ENCODE measurements around the gene LTB.
A peak's percentile ranks its signal among the peaks of the same experiment; 100 is the strongest.

The LTB gene

GRCh38 chr6:31546339-31546957, 35.8 kb downstream of the LTB start, which contains the start of gene ATP6V1G2:
Gene ATP6V1G2, minus strand, starts transcription at chr6:31546608. Its CDS starts 49 bp downstream, at chr6:31546559.
- peak; percentile 86 for DNase-seq

DNA sequence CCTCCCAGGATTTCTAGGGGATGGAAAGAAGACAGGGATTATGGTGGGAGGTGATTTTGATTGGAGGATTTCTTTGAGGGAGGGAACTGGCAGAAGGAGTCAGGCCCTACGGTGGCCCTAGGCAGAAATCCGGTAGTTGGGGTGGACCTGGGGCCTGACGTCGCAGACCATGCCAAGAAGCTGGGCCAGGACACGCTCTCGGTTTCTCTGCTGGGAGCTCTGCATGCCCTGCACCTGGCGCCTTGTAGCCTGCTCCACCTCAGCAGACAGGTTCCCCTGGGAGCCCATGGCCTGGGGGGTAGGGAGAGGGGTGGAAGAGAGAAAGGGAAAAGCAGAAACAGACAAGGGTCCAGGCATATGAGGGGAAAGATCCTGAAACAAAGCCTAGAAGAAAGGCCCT, 36.9 kb downstream of the LTB start:
- DNase-seq, result no peak

- no peak for DNase-seq
Measured at GRCh38 chr6:31544676-31545075, 37.5 kb downstream of the LTB start.

GRCh38 chr6:31543639-31544038, 38.6 kb downstream of the LTB start:
- no peak for DNase-seq

DNA sequence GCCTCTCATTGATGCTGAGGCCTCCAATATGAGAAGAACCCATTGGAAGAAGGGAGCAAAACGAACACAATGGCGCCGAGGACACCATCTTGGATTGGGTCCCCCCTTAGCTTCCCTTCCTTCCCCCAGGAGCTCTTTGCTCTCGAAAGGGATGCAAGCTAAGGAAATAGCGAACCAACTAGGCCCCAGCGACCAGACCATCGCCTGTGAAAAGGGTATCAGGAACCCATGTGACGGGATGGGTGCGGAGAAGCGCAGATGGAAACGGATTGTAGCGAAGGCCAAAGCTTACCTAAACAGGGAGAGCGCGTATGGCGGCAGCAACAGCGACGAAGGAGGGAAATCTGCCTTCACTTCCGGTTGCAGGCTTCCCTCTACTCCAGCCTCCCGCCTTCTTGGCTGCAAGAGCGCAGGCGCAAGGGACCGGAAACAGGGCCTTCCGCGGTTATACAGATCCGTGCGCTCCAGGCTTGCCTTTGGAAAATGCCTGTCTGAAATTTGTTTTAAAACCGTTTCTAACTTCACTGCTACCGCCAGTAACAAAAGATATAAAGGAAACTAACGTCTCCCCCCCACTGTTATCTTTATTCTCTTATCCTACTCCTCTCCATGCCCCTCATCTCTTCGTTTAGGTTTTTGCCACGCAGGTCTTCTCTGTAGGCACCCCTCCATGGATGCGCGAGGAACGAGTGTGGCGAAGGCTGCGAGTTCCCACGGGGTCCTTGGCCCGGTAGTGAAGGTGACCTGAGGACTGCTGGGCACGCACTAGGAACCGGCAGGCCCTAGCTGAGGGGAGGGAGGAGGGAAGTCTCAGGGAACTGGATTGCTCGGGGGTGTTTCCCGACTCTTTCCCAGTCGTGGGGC, 40.3 kb downstream of the LTB start, which contains the start of gene DDX39B:
Gene DDX39B, minus strand, starts transcription at position 346 of the 864 bp plus-strand sequence. CDS start 1,471 bp downstream, outside the sequence.
- DNase-seq, result peak; percentile 93

DNA sequence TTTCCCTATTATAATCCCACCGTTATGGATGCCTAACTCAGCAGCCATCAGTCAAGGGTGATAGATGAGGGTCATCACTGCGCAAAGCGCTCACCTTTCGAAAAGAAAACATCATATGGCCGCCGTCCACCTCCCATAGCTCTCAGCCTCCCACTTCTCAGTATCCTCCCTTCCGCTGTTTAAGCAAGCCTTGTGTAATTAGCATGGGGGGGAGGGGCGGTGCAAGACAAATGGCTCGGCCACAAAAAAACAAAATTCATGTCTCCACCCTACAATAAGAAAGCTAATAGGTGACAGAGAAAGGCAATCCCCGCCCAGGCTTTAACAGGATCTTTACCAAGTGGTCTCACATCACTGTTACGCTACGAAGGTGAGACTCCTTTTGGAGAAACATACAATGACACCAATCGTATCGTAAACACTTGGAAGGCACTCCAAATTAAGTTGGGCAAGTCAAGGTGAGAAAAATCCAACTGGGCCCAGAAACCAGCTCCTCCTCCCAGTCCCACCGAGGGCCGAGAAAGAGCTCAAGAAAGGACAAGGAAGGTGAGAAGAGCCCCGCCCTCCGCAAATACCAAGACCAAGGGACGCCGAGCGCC, 41.1 kb downstream of the LTB start:
- DNase-seq, result peak; percentile 57

GRCh38 chr6:31540640-31541039, 41.6 kb downstream of the LTB start:
- no peak for DNase-seq

- DNase-seq, result no peak
Measured at GRCh38 chr6:31538805-31539400, 43.3 kb downstream of the LTB start.

GRCh38 chr6:31535538-31536324, 46.5 kb downstream of the LTB start:
- DNase-seq, result no peak

DNA sequence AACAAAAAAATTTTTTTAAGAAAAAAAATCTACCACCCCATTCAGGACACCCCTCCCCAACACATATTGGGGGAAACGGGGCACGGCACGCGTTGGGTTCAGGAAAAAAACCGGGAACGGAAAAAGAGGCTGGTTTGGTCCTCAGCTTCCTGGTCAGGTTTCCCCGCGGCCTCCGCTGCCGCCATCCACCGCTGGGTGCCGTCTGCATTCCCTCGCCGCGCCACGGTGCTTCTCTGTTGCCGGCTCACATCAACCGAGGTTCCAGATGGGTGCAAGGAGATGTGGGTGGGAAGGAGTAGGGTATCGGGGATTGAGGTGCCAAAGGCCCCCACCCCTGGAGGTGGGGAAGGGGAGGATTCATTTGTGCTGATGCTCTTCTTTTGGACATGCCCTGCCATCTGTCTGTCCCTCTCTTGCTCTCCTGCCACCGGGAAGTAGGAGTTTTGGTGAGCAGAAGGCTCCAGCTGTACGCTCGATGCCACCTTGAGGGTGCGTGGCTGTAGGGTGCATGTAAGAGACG, 47.6 kb downstream of the LTB start:
- DNase-seq, result no peak

DNA sequence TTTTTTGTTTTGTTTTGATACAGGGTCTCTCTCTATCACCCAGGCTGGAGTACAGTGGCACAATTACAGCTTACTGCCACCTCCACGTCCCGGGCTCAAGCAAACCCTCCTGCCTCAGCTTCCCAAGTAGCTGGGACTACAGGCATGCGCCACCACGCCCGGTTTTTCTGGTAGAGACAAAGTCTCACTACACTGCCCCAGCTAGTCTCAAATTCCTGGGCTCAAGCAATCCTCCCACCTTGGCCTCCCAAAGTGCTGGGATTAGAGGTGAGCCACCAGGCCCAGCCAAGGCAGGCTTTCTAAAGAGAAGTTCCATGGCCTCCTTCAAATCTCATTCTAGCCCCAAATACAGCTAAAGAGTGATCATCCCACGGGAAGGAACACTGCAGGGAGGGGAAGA, 48.2 kb downstream of the LTB start:
- no peak for DNase-seq

GRCh38 chr6:31533455-31533841, 48.8 kb downstream of the LTB start:
- DNase-seq, result no peak

GRCh38 chr6:31532644-31533454, 49.4 kb downstream of the LTB start:
- DNase-seq, result no peak

DNA sequence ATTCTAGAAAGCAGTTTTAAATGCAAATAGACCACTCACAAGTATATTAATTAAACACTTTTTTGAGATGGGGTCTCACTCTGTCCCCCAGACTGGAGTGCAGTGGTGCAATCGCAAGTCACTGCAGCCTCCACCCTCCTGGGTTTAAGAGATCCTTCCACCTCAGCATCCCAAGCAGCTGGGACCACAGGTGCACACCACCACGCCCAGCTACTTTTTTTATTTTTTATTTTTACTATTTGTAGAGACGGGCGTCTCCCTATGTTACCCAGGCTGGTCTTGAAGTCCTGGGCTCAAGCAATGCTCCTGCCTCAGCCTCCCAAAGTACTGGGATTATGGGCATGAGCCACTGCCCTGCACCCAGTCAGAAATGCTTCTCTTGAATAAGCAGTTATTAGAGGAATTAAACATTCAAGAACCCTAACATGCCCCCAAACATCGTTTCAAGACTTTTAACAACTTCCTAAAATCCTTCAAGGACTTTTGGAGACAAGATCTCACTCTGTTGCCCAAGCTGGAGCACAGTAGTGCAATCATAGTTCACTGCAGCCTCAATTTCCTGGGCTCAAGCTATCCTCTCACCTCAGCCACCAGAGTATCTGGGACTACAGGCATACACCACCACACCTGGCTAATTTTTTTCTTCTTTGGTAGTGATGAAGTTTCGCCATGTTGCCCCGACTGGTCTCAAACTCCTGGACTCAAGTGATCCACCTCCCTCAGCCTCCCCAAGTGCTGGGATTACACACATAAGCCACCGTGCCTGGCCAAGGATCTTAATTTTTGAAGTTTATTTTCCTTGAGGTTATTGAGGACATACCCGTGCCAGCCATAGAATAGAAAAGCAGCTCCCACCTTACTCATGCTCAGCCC, 50.2 kb downstream of the LTB start:
- no peak for DNase-seq

DNA sequence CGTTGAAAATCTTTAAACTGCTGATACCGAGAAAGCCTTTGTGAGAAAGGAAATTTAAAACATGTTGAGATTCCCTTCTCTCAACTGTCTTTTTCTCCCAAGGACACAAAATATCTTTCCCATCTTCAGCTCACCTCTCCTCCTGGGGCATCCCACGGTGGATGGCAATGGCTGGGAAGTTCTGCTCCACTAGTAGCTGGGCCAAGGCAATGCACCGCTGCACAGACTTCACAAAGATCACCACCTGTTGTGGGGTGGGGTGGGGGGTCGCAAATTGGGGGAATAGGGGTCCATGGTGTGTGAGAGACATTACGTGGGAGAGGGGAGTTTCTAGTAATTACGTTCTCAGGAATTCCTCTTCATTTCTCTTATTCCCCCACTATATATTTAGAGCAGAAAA, 51.1 kb downstream of the LTB start:
- DNase-seq, result no peak

- DNase-seq, result no peak
Measured at GRCh38 chr6:31530659-31531058, 51.6 kb downstream of the LTB start.

Measured in NK-92 treated with Interleukin-12 subunit alpha and Interleukin-12 subunit beta, amount 100 ng/mL, for 24 hours (cell line).